Naive B cell (primary cell): ENCODE measurements around the gene DHCR24. TPM values are rescaled to one million over a fixed set of nuclear protein-coding genes. Genes with fewer than 3 reads are reported as not detected.

Experiments used
- ATAC-seq, 2 donors: fragments of 150-1000 bp; cut with Tn5 transposase; 2 replicates each; pipeline ENCODE4 v1.10.0; 2021; ENCODE audit warnings: low read depth in 2 of 2, mild to moderate bottlenecking in 2 of 2, moderate library complexity in 2 of 2
- DNase-seq: peaks from one replicate; pipeline ENCODE4 v3.0.0; 2022
- H3K27ac Mint-ChIP-seq, 6 donors: one replicate each; pipeline ENCODE4 v1.8.0; 2020 to 2022; ENCODE audit warnings: mild to moderate bottlenecking in 6 of 6, mixed read lengths in 6 of 6, moderate library complexity in 5 of 6, inconsistent platforms in 2 of 6
- H3K27me3 Mint-ChIP-seq, 3 donors: one replicate each; pipeline ENCODE4 v1.8.0; 2021 to 2022; ENCODE audit warnings: mixed read lengths in 3 of 3, mild to moderate bottlenecking in 1 of 3
- H3K36me3 Mint-ChIP-seq, 2 donors: one replicate each; pipeline ENCODE4 v1.8.0; 2020 to 2022; ENCODE audit warnings: mixed read lengths in 2 of 2, inconsistent platforms in 1 of 2, mild to moderate bottlenecking in 1 of 2
- H3K4me1 Mint-ChIP-seq, 3 donors: one replicate each; pipeline ENCODE4 v1.8.0; 2020 to 2022; ENCODE audit warnings: mixed read lengths in 3 of 3, inconsistent platforms in 1 of 3, mild to moderate bottlenecking in 1 of 3, moderate library complexity in 1 of 3
- H3K4me3 Mint-ChIP-seq, 8 donors: one replicate each; pipeline ENCODE4 v1.8.0; 2020 to 2022; ENCODE audit warnings: mild to moderate bottlenecking in 8 of 8, mixed read lengths in 8 of 8, moderate library complexity in 8 of 8, inconsistent platforms in 2 of 8
- H3K9me3 Mint-ChIP-seq, 7 donors: one replicate each; pipeline ENCODE4 v1.8.0; 2020 to 2022; ENCODE audit warnings: mixed read lengths in 7 of 7, mild to moderate bottlenecking in 5 of 7, inconsistent platforms in 2 of 7, moderate library complexity in 1 of 7
- polyA plus RNA-seq, 6 donors: library from polyadenylated mRNA; unstranded; fragments of 300-500 nt; fragmentation: Illumina TruSeq; gene quantifications; one replicate each; pipeline ENCODE4 v1.2.3, GENCODE V29; 2021; ENCODE audit warnings: low read depth in 6 of 6

DHCR24 gene
- polyA plus RNA-seq, 6 donors from 2014 or later, result 0.21 to 8.3 (median 1.1) TPM; not detected in 1

- no peaks in the 10 kb centered on the region for H3K4me1 Mint-ChIP-seq
- H3K9me3 Mint-ChIP-seq, result peaks cover 0 to 4% (median 0%) of the 10 kb centered on the region in 7 donors
- H3K27ac Mint-ChIP-seq, result no peak overlapping the region
- peak overlapping the region in 1 of 8 donors; percentile 55 for H3K4me3 Mint-ChIP-seq
- DNase-seq (no peak), ATAC-seq (no peak)
- H3K36me3 Mint-ChIP-seq, result peaks cover 0 to 4% of the 10 kb centered on the region in 2 donors
- H3K27me3 Mint-ChIP-seq, result peaks cover 0 to 6% (median 5%) of the 10 kb centered on the region in 3 donors
These were observed 44.0 kb downstream of the DHCR24 start for GRCh38 chr1:54842963-54843362.

- no peak for ATAC-seq
- H3K9me3 Mint-ChIP-seq, result no peaks in the 10 kb centered on the region
- H3K27ac Mint-ChIP-seq, result no peak overlapping the region
- no peak for DNase-seq
- peaks cover 0 to 12% (median 5%) of the 10 kb centered on the region in 3 donors for H3K27me3 Mint-ChIP-seq
- no peaks in the 10 kb centered on the region for H3K4me1 Mint-ChIP-seq
- peaks cover 0 to under 1% of the 10 kb centered on the region in 2 donors for H3K36me3 Mint-ChIP-seq
- no peak overlapping the region for H3K4me3 Mint-ChIP-seq
These were observed 44.6 kb downstream of the DHCR24 start for GRCh38 chr1:54842206-54842915.

GRCh38 chr1:54839824-54840223, 47.2 kb downstream of the DHCR24 start:
- DNase-seq (no peak), ATAC-seq (no peak)
- Mint-ChIP-seq H3K9me3 (no peaks in the 10 kb centered on the region), H3K4me3 (no peak overlapping the region), H3K4me1 (no peaks in the 10 kb centered on the region), H3K27ac (no peak overlapping the region), H3K27me3 (peaks cover 12 to 33% (median 20%) of the 10 kb centered on the region in 3 donors), H3K36me3 (no peaks in the 10 kb centered on the region)

- Mint-ChIP-seq H3K27ac (peak overlapping the region in 1 of 6 donors; percentile 17), H3K36me3 (no peaks in the 10 kb centered on the region), H3K4me1 (no peaks in the 10 kb centered on the region), H3K27me3 (peaks cover 12 to 33% (median 20%) of the 10 kb centered on the region in 3 donors), H3K4me3 (no peak overlapping the region), H3K9me3 (no peaks in the 10 kb centered on the region)
- DNase-seq (no peak), ATAC-seq (no peak)
These were observed 48.3 kb downstream of the DHCR24 start for GRCh38 chr1:54838565-54839180.

- Mint-ChIP-seq H3K36me3 (no peaks in the 10 kb centered on the region), H3K4me3 (no peak overlapping the region), H3K4me1 (no peaks in the 10 kb centered on the region), H3K27me3 (peaks cover 12 to 33% (median 28%) of the 10 kb centered on the region in 3 donors), H3K9me3 (peaks cover 0 to 2% (median 0%) of the 10 kb centered on the region in 7 donors), H3K27ac (no peak overlapping the region)
- ATAC-seq (no peak), DNase-seq (no peak)
These were observed 49.8 kb downstream of the DHCR24 start for GRCh38 chr1:54837002-54837853.

- Mint-ChIP-seq H3K27me3 (peaks cover 12 to 34% (median 28%) of the 10 kb centered on the region in 3 donors), H3K4me3 (no peak overlapping the region), H3K9me3 (peaks cover 0 to 2% (median under 1%) of the 10 kb centered on the region in 7 donors), H3K36me3 (peaks cover 0 to under 1% of the 10 kb centered on the region in 2 donors), H3K27ac (no peak overlapping the region), H3K4me1 (no peaks in the 10 kb centered on the region)
- no peak for ATAC-seq
- DNase-seq, result no peak
These were observed 50.4 kb downstream of the DHCR24 start for GRCh38 chr1:54836594-54836993.

GRCh38 chr1:54835970-54836369, 51.0 kb downstream of the DHCR24 start:
- DNase-seq, result no peak
- Mint-ChIP-seq H3K4me1 (no peaks in the 10 kb centered on the region), H3K9me3 (peaks cover 0 to 9% (median 5%) of the 10 kb centered on the region in 7 donors), H3K4me3 (no peak overlapping the region), H3K27ac (peak overlapping the region in 1 of 6 donors; percentile 14), H3K27me3 (peaks cover 11 to 41% (median 28%) of the 10 kb centered on the region in 3 donors), H3K36me3 (peaks cover 0 to 7% of the 10 kb centered on the region in 2 donors)
- ATAC-seq, result no peak

GRCh38 chr1:54835131-54835898, 51.7 kb downstream of the DHCR24 start:
- Mint-ChIP-seq H3K9me3 (peaks cover 0 to 15% (median 9%) of the 10 kb centered on the region in 7 donors), H3K27me3 (peaks cover 12 to 46% (median 28%) of the 10 kb centered on the region in 3 donors), H3K4me1 (no peaks in the 10 kb centered on the region), H3K36me3 (peaks cover 0 to 10% of the 10 kb centered on the region in 2 donors), H3K27ac (no peak overlapping the region), H3K4me3 (no peak overlapping the region)
- DNase-seq (no peak), ATAC-seq (no peak)

- H3K4me1 Mint-ChIP-seq, result no peaks in the 10 kb centered on the region
- H3K27ac Mint-ChIP-seq, result no peak overlapping the region
- H3K4me3 Mint-ChIP-seq, result no peak overlapping the region
- H3K36me3 Mint-ChIP-seq, result peaks cover under 1 to 10% of the 10 kb centered on the region in 2 donors
- DNase-seq (no peak), ATAC-seq (no peak)
- H3K27me3 Mint-ChIP-seq, result peaks cover 12 to 45% (median 28%) of the 10 kb centered on the region in 3 donors
- H3K9me3 Mint-ChIP-seq, result peaks cover 0 to 17% (median 10%) of the 10 kb centered on the region in 7 donors
These were observed 52.9 kb downstream of the DHCR24 start for GRCh38 chr1:54834007-54834541.

GRCh38 chr1:54833121-54833520, 53.9 kb downstream of the DHCR24 start:
- no peak overlapping the region for H3K27ac Mint-ChIP-seq

GRCh38 chr1:54826226-54826816, 60.7 kb downstream of the DHCR24 start:
- Mint-ChIP-seq H3K27me3 (peaks cover 13 to 46% (median 14%) of the 10 kb centered on the region in 3 donors), H3K4me1 (no peaks in the 10 kb centered on the region), H3K36me3 (peaks cover 19 to 34% of the 10 kb centered on the region in 2 donors), H3K9me3 (peaks cover 12 to 52% (median 43%) of the 10 kb centered on the region in 7 donors), H3K4me3 (no peak overlapping the region), H3K27ac (no peak overlapping the region)
- ATAC-seq, result no peak
- no peak for DNase-seq

More at GRCh38 chr1:54833121-54833520, 53.9 kb downstream of the DHCR24 start:
- no peak overlapping the region for H3K4me3 Mint-ChIP-seq
- H3K9me3 Mint-ChIP-seq, result peaks cover 0 to 26% (median 12%) of the 10 kb centered on the region in 7 donors
- H3K27me3 Mint-ChIP-seq, result peaks cover 12 to 41% (median 32%) of the 10 kb centered on the region in 3 donors
- ATAC-seq (no peak), DNase-seq (no peak)
- H3K4me1 Mint-ChIP-seq, result no peaks in the 10 kb centered on the region
- peaks cover 6 to 11% of the 10 kb centered on the region in 2 donors for H3K36me3 Mint-ChIP-seq

- Mint-ChIP-seq H3K36me3 (peaks cover 19 to 28% of the 10 kb centered on the region in 2 donors), H3K27me3 (peaks cover 9 to 46% (median 14%) of the 10 kb centered on the region in 3 donors), H3K9me3 (peaks cover 12 to 46% (median 37%) of the 10 kb centered on the region in 7 donors)
These were observed 61.3 kb downstream of the DHCR24 start for GRCh38 chr1:54825696-54826095.

More at GRCh38 chr1:54825696-54826095, 61.3 kb downstream of the DHCR24 start:
- H3K4me1 Mint-ChIP-seq, result no peaks in the 10 kb centered on the region
- no peak overlapping the region for H3K27ac Mint-ChIP-seq
- no peak overlapping the region for H3K4me3 Mint-ChIP-seq
- ATAC-seq (no peak), DNase-seq (no peak)
